C4-2B (cell line): ENCODE measurements around the gene SBK3.

Experiments used
- H3K27ac ChIP-seq: fragments of 450-650 bp; 2 replicates; pipeline ENCODE4 v1.5.1; 2017
- ZFX ChIP-seq: fragments of 450-650 bp; IDR thresholded peaks from 2 replicates; pipeline ENCODE4 v1.6.1; 2017
- TF ChIP-seq, protein P1 (sequence below): fragments of 450-650 bp; conservative IDR thresholded peaks from 2 replicates; pipeline ENCODE4 v1.5.1; 2017; ENCODE audit warnings: mild to moderate bottlenecking

Gene SBK3, protein sequence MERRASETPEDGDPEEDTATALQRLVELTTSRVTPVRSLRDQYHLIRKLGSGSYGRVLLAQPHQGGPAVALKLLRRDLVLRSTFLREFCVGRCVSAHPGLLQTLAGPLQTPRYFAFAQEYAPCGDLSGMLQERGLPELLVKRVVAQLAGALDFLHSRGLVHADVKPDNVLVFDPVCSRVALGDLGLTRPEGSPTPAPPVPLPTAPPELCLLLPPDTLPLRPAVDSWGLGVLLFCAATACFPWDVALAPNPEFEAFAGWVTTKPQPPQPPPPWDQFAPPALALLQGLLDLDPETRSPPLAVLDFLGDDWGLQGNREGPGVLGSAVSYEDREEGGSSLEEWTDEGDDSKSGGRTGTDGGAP

DNA sequence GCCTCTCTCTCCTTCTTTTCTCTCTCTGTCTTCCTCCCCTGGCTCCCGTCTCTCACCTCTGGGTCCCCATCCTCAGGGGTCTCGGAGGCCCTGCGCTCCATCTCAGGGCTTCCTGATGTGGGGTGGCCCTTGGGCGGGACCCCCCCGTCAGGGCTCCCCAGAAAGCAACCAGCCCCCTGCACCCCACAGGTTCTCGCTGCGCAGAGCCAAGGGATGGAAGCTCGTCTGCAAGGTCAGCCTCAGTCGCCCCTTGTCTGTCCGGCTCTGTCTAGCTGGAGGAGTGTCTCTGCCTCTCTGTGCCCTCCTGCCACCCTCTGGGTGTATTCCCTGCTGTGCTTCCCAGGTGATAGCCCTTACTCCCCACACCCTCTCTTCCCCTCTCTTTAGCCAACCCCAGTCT, at the start of gene SBK3:
Gene SBK3, minus strand, starts transcription at position 101 of the 400 bp plus-strand sequence. Its CDS starts 0 bp downstream, at position 101.
- TF ChIP-seq, protein P1, sequence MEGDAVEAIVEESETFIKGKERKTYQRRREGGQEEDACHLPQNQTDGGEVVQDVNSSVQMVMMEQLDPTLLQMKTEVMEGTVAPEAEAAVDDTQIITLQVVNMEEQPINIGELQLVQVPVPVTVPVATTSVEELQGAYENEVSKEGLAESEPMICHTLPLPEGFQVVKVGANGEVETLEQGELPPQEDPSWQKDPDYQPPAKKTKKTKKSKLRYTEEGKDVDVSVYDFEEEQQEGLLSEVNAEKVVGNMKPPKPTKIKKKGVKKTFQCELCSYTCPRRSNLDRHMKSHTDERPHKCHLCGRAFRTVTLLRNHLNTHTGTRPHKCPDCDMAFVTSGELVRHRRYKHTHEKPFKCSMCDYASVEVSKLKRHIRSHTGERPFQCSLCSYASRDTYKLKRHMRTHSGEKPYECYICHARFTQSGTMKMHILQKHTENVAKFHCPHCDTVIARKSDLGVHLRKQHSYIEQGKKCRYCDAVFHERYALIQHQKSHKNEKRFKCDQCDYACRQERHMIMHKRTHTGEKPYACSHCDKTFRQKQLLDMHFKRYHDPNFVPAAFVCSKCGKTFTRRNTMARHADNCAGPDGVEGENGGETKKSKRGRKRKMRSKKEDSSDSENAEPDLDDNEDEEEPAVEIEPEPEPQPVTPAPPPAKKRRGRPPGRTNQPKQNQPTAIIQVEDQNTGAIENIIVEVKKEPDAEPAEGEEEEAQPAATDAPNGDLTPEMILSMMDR: no peak
- no peak for TF ChIP-seq ZFX
- H3K27ac ChIP-seq: no peak within 1 kb of the TSS

DNA sequence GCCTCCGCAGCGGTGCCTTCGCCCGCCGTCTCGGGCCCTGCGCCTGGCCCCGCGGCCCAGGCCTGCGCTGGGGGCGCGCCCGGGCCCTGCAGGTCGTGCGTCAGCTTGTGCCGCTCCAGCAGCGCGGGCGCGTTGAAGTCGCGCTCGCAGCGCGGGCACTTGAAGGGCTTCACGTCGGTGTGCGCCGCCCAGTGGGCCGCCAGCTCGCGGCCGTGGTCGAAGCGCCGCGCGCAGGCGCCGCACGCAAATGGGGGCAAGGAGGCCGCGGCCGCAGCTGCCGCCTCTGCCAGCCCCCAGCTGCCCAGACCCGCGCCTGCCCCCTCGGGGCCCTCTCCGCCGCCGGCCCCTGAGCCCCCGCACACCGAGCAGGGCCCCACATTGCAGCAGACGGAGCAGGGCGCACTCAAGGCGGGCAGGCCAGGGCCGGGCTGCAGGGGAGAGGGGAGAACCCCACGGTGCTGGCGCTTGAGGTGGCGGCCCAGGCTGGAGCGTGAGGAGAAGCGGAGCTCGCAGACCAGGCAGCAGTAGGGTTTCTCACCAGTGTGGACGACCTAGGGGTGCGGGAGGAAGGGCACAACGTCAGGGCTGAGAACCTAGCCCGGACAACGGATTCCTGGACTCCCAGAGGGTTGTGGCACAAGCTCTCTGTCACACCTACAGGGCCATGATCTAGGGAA, 47.9 kb upstream of the SBK3 start:
- TF ChIP-seq ZFX: no peak
- TF ChIP-seq, protein P1: no peak
- no peak overlapping the region for H3K27ac ChIP-seq

DNA sequence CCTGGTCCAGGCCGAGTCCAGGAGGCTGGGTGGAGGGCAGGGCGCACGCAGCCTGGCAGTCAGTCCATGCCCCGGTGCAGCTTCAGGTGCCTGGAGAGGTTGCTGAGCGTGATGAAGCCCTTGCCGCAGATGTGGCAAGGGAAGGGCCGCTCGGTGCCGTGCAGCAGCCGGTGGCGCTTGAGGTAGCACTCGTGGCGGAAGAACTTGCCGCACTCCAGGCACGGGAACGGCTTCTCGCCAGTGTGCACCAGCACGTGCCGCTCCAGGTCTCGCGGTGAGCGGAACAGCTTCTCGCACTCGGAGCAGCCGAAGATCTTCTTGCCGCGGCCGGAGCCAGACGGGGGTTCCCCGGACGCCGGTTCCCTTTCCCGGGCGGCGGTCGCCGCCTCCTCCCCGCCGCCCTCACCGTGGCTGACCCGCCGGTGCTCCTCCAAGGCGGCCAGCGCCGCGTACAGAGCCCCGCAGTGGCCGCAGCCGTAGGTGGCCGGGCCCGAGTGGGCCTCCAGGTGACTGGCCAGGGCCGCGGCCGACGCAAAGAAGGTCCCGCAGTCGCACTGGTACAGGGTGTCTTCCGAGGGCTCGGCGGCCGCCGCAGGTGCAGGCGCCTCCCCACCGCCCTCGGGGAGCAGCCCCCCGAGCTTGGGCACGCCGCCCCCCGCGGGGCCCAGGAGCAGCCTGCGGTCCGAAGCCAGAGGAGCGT, 47.2 kb upstream of the SBK3 start:
- TF ChIP-seq ZFX: no peak
- TF ChIP-seq, protein P1: no peak
- no peak overlapping the region for H3K27ac ChIP-seq

DNA sequence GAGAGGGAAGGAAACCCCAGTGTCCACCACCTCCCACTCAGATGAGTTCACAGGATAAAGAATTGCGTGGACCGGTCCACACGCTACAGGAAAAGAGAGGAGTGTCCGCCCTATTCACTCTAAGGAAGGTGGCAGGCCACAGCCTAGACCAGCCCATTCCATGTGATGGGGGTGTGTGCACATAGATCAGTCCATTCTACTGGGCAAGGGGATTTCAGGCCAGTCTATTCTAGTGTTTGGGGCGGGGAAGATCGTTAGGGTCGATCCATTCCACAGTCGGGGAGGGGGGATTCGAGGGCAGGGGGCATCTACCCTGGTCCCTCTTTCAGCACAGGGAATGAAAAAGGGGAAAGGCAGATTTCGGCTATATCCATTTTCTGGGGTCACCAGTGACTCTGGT, 46.2 kb upstream of the SBK3 start:
- H3K27ac ChIP-seq: no peak overlapping the region
- no peak for TF ChIP-seq ZFX
- TF ChIP-seq, protein P1: no peak

DNA sequence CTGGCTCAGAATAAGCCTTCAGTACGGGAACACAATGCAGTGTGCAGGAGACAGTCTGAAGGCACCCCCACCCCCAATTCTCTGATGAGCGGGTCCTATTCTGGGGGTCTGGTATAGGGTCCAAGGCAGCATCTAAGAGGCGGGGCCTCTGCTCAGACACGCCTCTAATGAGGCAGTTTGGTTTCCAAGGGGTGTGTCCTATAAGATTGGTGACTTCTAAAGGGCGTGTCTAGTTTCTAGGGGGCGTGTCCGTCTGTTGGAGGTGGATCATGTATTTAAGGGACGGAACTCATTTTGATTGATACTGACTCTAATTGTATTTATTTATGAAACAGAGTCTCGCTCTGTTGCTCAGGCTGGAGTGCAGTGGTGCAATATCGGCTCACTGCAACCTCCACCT, 45.3 kb upstream of the SBK3 start:
- no peak overlapping the region for H3K27ac ChIP-seq
- TF ChIP-seq ZFX: no peak
- TF ChIP-seq, protein P1: no peak

DNA sequence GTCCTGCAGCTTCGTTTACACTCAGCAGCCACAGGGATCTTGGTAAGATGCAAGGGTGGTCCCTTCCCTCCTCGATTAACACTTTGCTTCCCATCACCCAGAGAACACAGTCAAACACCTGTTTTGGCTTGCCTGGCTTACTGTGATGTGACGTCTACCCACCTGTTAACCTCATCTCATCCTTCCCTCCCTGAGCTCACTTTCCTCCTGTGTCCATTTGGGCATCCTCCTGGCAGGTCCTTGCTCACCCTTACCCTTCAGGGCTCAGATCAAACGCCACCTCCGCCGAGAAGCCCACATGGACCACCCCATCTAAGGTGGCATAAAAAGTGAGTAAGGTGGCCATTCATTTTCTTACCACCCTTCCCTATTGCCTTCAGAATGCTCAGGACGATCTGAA, 44.8 kb upstream of the SBK3 start:
- no peak overlapping the region for H3K27ac ChIP-seq
- TF ChIP-seq ZFX: no peak
- TF ChIP-seq, protein P1: no peak

DNA sequence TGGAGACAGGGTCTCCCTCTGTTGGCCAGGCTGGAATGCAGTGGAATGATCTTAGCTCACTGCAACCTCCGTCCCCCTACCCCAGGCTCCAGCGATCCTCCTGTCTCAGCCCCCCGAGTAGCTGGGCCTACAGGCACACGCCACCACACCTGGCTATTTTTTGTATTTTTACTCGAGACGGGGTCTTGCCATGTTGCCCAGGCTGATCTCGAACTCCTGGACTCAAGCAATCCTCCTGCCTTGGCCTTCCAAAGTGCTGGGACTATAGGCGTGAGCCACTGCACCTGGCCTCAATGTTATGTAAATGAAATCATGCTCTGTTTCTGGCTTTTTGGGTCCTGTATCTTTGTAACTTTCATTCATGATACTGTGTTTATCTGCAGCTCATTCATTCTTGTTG, 43.4 kb upstream of the SBK3 start:
- no peak for TF ChIP-seq ZFX
- TF ChIP-seq, protein P1: no peak
- H3K27ac ChIP-seq: no peak overlapping the region
